ENCODE results near the gene LCE3C.
"Not testable (repeated sequence)": the region's sequence is repeated elsewhere in the genome, so short reads cannot be mapped to it uniquely, and the experiment has no call there.

Gene LCE3C, protein sequence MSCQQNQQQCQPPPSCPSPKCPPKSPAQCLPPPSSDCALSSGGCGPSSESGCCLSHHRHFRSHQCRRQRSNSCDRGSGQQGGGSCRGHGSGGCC

GRCh38 chr1:152599934-152600333, at the start of gene LCE3C:
TSS of gene LCE3C (plus strand) at chr1:152600234. CDS start at chr1:152600732, 498 bp downstream.
- no peak for FAIRE-seq

DNA sequence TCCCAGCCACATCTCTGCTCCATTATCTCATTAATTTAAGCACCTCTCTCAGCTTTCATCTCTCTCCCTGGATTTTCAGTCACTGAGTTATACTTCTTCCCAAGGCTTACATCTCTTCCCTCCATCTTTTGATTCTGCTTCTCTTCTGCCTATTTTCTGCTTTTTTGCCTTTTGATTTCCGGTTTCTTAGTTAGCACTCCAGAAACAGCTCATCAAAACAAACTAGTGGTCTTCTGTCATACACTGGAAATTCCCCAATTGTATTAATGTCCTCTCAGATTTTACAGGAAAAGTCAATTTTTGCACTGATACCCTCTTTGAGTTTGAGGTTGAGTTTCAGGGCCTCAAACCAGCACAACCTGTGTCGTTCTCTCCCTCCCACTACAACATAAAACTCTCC, 34.9 kb upstream of the LCE3C start:
- no peak for FAIRE-seq

DNA sequence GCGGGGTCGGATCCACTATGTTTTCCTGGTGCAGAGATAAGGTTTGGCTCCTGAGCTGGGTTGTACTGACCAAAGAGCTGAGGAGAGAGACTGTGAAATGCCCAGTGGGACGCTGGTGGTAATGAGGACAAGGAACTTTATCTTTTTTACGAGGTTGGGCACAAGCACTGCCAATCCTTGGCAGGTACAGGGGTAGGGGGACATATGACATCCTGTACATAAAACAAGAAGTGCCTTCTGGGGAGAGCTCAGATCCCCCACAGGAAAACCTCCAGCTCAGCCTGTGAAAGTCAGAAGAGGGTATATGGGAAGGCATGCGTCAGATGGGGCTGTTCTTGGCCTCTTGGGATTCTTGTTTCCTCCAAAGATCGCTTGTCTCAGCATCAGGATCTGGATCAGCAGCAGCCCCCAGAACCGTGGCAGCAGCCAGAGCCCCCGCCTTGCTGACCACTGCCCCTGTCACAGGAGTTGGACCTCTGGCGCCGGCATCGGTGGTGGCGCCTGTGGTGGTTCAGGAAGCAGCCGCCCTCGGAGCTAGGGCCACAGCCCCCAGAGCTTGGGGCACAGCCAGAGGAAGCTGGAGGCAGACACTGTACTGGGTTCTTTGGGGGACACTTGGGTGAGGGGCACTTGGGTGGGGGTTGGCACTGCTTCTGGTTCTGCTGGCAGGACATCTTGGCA, 34.4 kb upstream of the LCE3C start:
- no peak for FAIRE-seq

DNA sequence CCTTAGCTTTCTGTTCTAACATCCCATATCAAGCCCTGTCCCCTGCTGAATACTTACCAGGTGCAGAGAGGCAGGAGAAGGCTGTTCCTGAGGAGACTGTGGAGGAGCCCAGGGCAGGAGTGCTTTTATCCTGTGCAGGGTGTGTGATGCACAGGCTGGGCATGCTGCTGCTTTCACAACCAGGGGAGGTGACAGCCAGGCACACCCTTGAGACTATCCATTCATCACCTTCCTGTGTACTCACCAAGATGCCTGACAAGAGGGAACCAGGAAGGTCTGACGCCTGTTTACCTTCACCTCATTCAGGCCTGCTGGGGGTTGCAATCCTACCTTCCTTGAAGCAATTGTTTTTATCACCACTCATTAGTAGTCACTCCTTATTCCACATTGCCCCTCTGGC, 33.4 kb upstream of the LCE3C start, which contains the start of gene LCE3E:
Gene LCE3E (minus strand): TSS at position 100 of the 400 bp plus-strand sequence. CDS start 572 bp downstream, outside the sequence.
- FAIRE-seq: no peak

DNA sequence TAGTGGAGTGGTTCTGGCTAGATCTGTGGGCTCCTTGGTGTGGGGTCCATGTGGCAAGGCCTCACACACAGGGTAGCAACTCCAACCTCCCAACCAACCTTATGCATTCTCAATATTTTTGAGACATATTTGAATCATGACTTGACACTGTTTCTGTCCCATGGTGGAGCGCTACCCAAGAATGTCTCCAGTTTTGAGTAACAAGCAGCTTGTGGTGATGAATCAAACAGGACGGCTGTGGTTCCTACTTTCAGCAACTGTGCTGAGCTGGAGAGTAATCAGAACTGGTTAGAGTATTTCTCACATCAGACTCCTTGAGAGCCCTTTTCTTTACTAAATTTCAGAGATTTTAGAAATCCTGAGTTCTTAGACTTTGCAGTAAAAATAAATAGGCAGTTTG, 22.9 kb upstream of the LCE3C start:
- FAIRE-seq: no peak

- not testable (repeated sequence) for FAIRE-seq
These were observed 20.5 kb upstream of the LCE3C start for GRCh38 chr1:152579526-152579925.

DNA sequence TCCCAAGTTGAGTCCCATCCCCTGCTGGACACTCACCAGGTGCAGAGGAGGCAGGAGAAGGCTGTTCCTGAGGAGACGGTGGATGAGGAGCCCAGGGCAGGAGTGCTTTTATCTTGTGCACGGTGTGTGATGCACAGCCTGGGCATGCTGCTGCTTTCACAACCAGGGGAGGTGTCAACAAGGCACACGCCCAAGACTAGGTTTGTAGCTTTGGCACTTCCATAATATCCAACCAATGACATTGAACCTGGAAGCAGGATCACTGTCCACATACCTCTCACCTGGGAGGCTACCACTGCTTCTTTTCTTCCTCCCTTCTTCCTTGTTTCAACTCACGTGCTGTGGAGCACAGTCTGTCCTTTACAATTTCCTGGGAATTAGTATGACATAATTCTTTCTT, 19.6 kb upstream of the LCE3C start, which contains the start of gene LCE3D:
Gene LCE3D (minus strand): TSS at position 84 of the 400 bp plus-strand sequence. CDS start 580 bp downstream, outside the sequence.
- no peak for FAIRE-seq

- FAIRE-seq: no peak
These were observed 17.4 kb upstream of the LCE3C start for GRCh38 chr1:152582647-152583046.

DNA sequence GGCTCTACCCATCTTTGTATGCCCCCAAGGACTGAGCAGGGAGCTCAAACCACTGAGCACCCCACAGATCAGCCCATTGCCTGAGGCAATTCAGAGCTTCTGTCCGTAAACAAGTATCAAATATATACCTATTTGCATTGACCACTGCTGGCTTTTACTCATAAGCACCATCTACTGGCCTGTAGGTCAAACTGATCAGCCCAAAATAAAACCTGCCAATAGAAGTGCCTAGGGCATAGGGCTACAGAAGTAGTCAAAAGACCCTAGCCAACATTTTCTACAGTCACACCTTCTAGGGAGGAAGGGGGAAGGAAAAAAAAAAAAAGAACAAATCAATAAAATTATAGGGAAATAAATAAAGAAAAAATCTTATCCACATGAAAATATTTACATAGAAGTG, 14.4 kb upstream of the LCE3C start:
- no peak for FAIRE-seq

DNA sequence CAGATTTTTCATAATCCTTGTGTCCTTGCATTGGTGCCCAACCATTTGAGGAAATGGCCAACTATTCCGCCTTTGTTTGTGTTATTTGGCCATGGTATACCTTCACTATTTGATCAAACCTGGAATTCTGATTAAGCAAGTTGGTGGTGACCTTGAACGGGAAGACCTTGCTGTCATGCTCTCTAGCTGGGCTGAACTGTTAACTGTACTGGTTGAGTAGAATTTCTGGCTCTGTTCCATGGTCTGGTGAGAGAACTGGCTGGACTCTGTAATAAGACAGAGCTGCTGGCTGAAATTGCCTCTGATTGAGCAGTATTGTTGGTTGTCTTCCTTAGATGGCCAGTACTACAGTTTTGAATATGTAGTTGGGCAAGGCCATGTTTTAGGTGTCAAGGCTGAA, 3.0 kb upstream of the LCE3C start:
- no peak for FAIRE-seq

- no peak for FAIRE-seq
These were observed 13.5 kb downstream of the LCE3C start, which contains the start of gene LCE3B for GRCh38 chr1:152613511-152613910. TSS of gene LCE3B (plus strand) at chr1:152613811. CDS start at chr1:152613811, 0 bp downstream.

GRCh38 chr1:152621993-152622392, 22.0 kb downstream of the LCE3C start:
- no peak for FAIRE-seq

- FAIRE-seq: no peak
These were observed 22.8 kb downstream of the LCE3C start, which contains the start of gene LCE3A for GRCh38 chr1:152622803-152623202. TSS of gene LCE3A (minus strand) at chr1:152623103. CDS start at chr1:152623103, 0 bp downstream.

- no peak for FAIRE-seq
These were observed 23.3 kb downstream of the LCE3C start for GRCh38 chr1:152623203-152623844.

DNA sequence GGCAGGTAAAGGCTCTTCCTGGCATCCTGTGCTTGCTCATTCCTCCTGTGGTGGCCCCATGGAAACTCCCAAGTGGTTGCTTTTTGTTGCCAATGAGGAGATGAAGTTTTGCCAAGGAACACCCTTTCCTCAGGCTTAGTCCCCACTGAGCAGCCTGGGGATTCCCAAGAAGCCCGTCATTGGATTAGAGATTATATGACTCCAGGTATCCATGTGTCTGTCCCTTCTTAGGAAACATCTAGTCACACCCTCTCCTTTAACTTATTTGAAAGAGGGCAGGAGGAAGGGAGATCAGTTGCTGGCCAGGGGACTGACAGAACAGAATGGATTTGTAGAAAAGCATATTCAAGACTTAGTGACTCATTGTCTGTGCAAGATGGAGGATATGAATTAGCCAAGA, 26.7 kb downstream of the LCE3C start:
- FAIRE-seq: no peak

DNA sequence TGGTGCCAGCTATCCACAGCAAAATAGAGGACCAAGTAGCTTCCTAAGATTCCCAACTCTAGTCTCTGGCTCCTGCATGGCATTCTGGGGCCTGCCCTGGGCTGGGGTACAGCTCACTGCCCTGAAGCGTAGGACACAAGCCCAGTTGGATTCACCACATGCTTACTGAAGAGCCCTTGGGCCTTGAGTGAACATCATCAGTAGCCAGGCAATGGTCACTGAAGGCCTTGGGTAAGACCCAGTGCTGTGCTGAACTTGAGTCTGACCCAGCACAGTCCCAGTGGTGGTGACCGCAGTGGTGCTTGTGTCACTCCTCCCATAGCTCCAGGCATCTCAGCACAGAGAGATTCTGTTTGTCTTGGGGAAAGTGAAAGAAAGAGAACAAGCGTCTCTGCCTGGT, 30.6 kb downstream of the LCE3C start:
- no peak for FAIRE-seq

DNA sequence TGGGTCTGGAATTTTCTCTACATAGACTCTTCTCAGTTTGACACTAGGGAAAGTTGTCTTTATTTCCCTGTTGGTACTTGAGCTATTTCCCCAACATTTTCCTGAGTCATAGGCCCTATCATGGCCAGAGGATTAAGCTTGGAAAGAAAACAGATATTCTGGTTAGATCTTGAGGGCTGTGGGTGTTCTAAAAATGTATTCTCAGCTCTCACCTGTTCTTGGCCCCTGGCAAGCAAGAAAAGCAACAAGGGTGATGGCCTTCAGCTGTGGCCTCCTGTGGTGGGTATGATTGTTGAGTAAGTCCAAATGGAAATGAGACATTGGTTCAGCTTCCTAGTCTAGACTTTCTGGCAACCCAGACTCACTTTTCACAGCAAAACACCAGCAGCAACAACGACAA, 40.3 kb downstream of the LCE3C start:
- FAIRE-seq: no peak

DNA sequence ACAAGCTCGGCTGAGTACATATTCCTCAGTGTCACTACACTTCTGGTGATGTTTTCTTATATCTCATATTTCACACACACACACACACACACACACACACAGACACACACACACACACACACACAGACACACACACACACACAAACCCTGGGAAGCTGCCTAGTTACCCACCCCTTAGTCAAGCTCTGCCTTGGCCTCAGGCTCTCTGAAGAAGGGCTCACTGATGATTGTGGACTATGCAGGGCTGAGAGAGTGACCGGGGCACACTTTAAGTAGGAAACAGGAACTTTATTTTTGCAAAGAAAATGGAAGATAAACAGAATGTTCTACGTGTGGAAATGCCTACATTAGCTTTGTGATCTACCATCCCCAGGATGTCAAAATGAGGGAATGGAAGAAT, 43.9 kb downstream of the LCE3C start:
- no peak for FAIRE-seq

DNA sequence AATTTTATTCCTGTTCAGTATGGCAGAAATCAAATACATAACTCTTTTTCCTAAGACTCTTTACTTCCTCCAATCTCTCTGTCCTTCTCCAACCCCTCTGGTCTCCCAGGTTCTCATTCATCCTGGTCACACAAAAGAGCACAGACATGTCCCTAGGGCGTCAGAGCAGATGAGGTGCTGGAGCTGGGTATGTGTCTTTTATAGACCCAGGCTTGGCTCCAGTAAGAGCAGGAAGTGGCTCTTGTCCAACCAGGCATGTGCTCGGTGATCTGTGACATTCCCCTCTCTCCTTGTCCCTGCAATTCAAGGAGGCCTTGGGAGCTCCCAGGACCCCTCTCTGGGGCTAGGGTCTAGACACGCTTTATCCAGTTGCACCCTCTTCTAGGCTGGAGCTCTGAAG, 45.1 kb downstream of the LCE3C start:
- no peak for FAIRE-seq

GRCh38 chr1:152646656-152647055, 46.6 kb downstream of the LCE3C start:
- FAIRE-seq: no peak

Measured in A204.1 (cell line).